Gastrocnemius medialis (tissue), 4 donors: Measurements from ENCODE around the gene ZNF606. TPM values are rescaled to one million over a fixed set of nuclear protein-coding genes. Genes with fewer than 3 reads are reported as not detected.

Source experiments
- ATAC-seq, 2 donors: fragments of 150-250 bp; one replicate each; pipeline ENCODE4 v1.9.1; 2016
- DNase-seq, 2 donors: peaks; one replicate each; pipeline ENCODE4 v3.0.0-alpha.2; 2019
- H3K27ac ChIP-seq, 4 donors: fragments of 200-600 bp; sonication (generic); 1 replicate in 1 of 4; 2 replicates in 3 of 4; pipeline ENCODE4 v1.5.1; 2016 to 2018; ENCODE audit warnings: mild to moderate bottlenecking in 2 of 4, moderate library complexity in 1 of 4
- H3K27me3 ChIP-seq, 3 donors: fragments of 200-600 bp; sonication (generic) in 2 of 3; 1 replicate in 1 of 3; 2 replicates in 2 of 3; pipeline versions ENCODE4 v1.5.1 to v1.6.0; 2016 to 2019; ENCODE audit warnings: mild to moderate bottlenecking in 1 of 3, moderate library complexity in 1 of 3
- H3K36me3 ChIP-seq, 2 donors: fragments of 200-600 bp; sonication (generic) in 1 of 2; one replicate each; pipeline ENCODE4 v1.5.1; 2017 to 2018
- H3K4me1 ChIP-seq, 2 donors: fragments of 200-600 bp; sonication (generic) in 1 of 2; one replicate each; pipeline ENCODE4 v1.5.1; 2016 to 2017; ENCODE audit warnings: mild to moderate bottlenecking in 2 of 2
- H3K4me3 ChIP-seq, 4 donors: fragments of 200-600 bp; sonication (generic) in 3 of 4; 1 replicate in 1 of 4; 2 replicates in 3 of 4; pipeline ENCODE4 v1.5.1; 2016 to 2019; ENCODE audit warnings: mild to moderate bottlenecking in 2 of 4
- H3K9me3 ChIP-seq, 3 donors: fragments of 200-600 bp; sonication (generic) in 2 of 3; 1 replicate in 1 of 3; 2 replicates in 2 of 3; pipeline ENCODE4 v1.5.1; 2016 to 2019
- CTCF ChIP-seq, 5 experiments: fragments of 450-650 bp in 3 of 5; fragments of 200-600 bp in 2 of 5; sonication (generic) in 2 of 5; IDR thresholded peaks in 4 of 5; conservative IDR thresholded peaks in 1 of 5; 1 replicate in 4 of 5; 2 replicates in 1 of 5; pipeline ENCODE4 v1.5.1; 2016 to 2019; ENCODE audit warnings: antibody characterized with exemption in 5 of 5, mild to moderate bottlenecking in 3 of 5, moderate library complexity in 3 of 5
- POLR2A ChIP-seq, 2 donors: fragments of 450-650 bp; IDR thresholded peaks; one replicate each; pipeline ENCODE4 v1.6.1; 2017; ENCODE audit warnings: antibody characterized with exemption in 2 of 2, mild to moderate bottlenecking in 2 of 2, moderate library complexity in 2 of 2
- in situ Hi-C, 4 donors: fragments of 200-750 bp; cut with MboI; loops; one replicate each; pipeline versions ENCODE4 v1.15.0 to v1.8.0; 2017; ENCODE audit warnings: low sequenced_read_pairs in 4 of 4
- intact Hi-C: fragments of 100-400 bp; cut with DNase I; formaldehyde crosslinking; loops from one replicate; pipeline ENCODE4 v1.15.1; 2023; ENCODE audit warnings: low total_unique reads
- total RNA-seq, 4 donors: library from RNA; depleted of rRNA; stranded (reverse); fragments of >200 nt; gene quantifications; one replicate each; pipeline versions ENCODE4 v1.1.0 to v1.2.3, GENCODE V29; 2016

Gene ZNF606
- total RNA-seq, 4 donors from 2014 or later = 2.9 to 15.3 (median 6.6) TPM

GRCh38 chr19:58001895-58002369, 688 bp downstream of the ZNF606 start:
- H3K27ac ChIP-seq = peak overlapping the region; percentile 77 to 88 (median 87)
- H3K9me3 ChIP-seq = peaks cover 3 to 52% (median 5%) of the 10 kb centered on the region in 3 donors
- no peaks in the 10 kb centered on the region for H3K27me3 ChIP-seq
- H3K36me3 ChIP-seq = peaks cover 7 to 78% of the 10 kb centered on the region in 2 donors
- ATAC-seq = no peak
- TF ChIP-seq CTCF (IDR thresholded peaks at IDR 0.05 in 4 of 5, conservative IDR thresholded peaks at IDR 0.05 in 1 of 5) (no peak), POLR2A (IDR thresholded peaks at IDR 0.05) (no peak)
- peaks cover 14 to 20% of the 10 kb centered on the region in 2 donors for H3K4me1 ChIP-seq
- intact Hi-C loops (loop anchor here (1.0 to 10.0 kb wide), 10 partner anchors 55 to 423 kb away; partner anchors contain the start of genes ZNF135, ZNF211, ZNF256 and ZNF416), in situ Hi-C loops (no loop called here)
- peak overlapping the region; percentile 78 to 93 (median 88) for H3K4me3 ChIP-seq
- no peak for DNase-seq

- H3K9me3 ChIP-seq = peaks cover 3 to 41% (median 5%) of the 10 kb centered on the region in 3 donors
- in situ Hi-C loops (no loop called here), intact Hi-C loops (loop anchor here (5.0 to 10.0 kb wide), 5 partner anchors 53 to 368 kb away; partner anchors contain the start of genes ZNF211, ZNF256, ZNF776 and ZSCAN22)
- peak overlapping the region in 1 of 4 donors; percentile 89 for H3K4me3 ChIP-seq
- H3K27ac ChIP-seq = no peak overlapping the region
- peaks cover 7 to 76% of the 10 kb centered on the region in 2 donors for H3K36me3 ChIP-seq
- ATAC-seq (no peak), DNase-seq (no peak)
- H3K27me3 ChIP-seq = no peaks in the 10 kb centered on the region
- TF ChIP-seq CTCF (IDR thresholded peaks at IDR 0.05 in 4 of 5, conservative IDR thresholded peaks at IDR 0.05 in 1 of 5) (no peak), POLR2A (IDR thresholded peaks at IDR 0.05) (no peak)
- H3K4me1 ChIP-seq = peaks cover 14 to 20% of the 10 kb centered on the region in 2 donors
Observed at GRCh38 chr19:58000677-58001076, 1.9 kb downstream of the ZNF606 start.

GRCh38 chr19:57992841-57993240, 9.8 kb downstream of the ZNF606 start:
- TF ChIP-seq POLR2A (IDR thresholded peaks at IDR 0.05) = no peak
- TF ChIP-seq CTCF (IDR thresholded peaks at IDR 0.05 in 4 of 5, conservative IDR thresholded peaks at IDR 0.05 in 1 of 5) = no peak
- in situ Hi-C loops = no loop called here

GRCh38 chr19:57978586-57979289, 23.9 kb downstream of the ZNF606 start:
- ATAC-seq = no peak
- TF ChIP-seq POLR2A (IDR thresholded peaks at IDR 0.05) = no peak
- no peak for TF ChIP-seq CTCF (IDR thresholded peaks at IDR 0.05 in 4 of 5, conservative IDR thresholded peaks at IDR 0.05 in 1 of 5)
- Histone ChIP-seq H3K4me1 (no peaks in the 10 kb centered on the region), H3K27me3 (peaks cover 0 to 5% (median 0%) of the 10 kb centered on the region in 3 donors), H3K4me3 (peak overlapping the region in 1 of 4 donors; percentile 42), H3K9me3 (peaks cover 57 to 99% (median 71%) of the 10 kb centered on the region in 3 donors), H3K36me3 (peaks cover 48 to 93% of the 10 kb centered on the region in 2 donors), H3K27ac (no peak overlapping the region)
- intact Hi-C loops = no loop called here
- in situ Hi-C loops = no loop called here
- no peak for DNase-seq

More at GRCh38 chr19:57992841-57993240, 9.8 kb downstream of the ZNF606 start:
- no peak overlapping the region for H3K27ac ChIP-seq
- H3K4me1 ChIP-seq = no peaks in the 10 kb centered on the region
- DNase-seq (no peak), ATAC-seq (no peak)
- intact Hi-C loops = no loop called here
- no peak overlapping the region for H3K4me3 ChIP-seq
- peaks cover 2 to 68% (median 24%) of the 10 kb centered on the region in 3 donors for H3K9me3 ChIP-seq
- H3K27me3 ChIP-seq = no peaks in the 10 kb centered on the region
- peaks cover 8 to 93% of the 10 kb centered on the region in 2 donors for H3K36me3 ChIP-seq
